PC-9 (cell line): ENCODE measurements around the gene DNAJC13. TPM values are rescaled to one million over a fixed set of nuclear protein-coding genes. Genes with fewer than 3 reads are reported as not detected.
A peak's percentile ranks its signal among the peaks of the same experiment; 100 is the strongest.
"Not testable (repeated sequence)": the region's sequence is repeated elsewhere in the genome, so short reads cannot be mapped to it uniquely, and the experiment has no call there.

Experiments used
- Bru-seq: library from RNA; stranded (reverse); fragments of 400-500 nt; gene quantifications from one replicate; lab custom pipeline; 2021; lab: Mats Ljungman, UMichigan
- BruChase-seq, 2 experiments: library from RNA; stranded (reverse); fragments of 400-500 nt; gene quantifications; one replicate each; lab custom pipeline; 2021; lab: Mats Ljungman, UMichigan
- BruUV-seq: library from RNA; stranded (reverse); fragments of 400-500 nt; replicated peaks from 2 replicates; lab custom pipeline; 2021; lab: Mats Ljungman, UMichigan
- CTCF ChIA-PET: fragments of 300-600 bp; sonication (Branson Sonifier 250); formaldehyde crosslinking; loops from one replicate; lab custom pipeline; 2022; ENCODE audit warnings: antibody characterized with exemption; lab: Charles Lee
- POLR2A ChIA-PET: fragments of 300-600 bp; sonication (Branson Sonifier 250); formaldehyde crosslinking; loops from one replicate; lab custom pipeline; 2022; ENCODE audit warnings: antibody characterized with exemption; ENCODE audit not compliant: unreplicated experiment; lab: Charles Lee
- DNase-seq, 2 experiments: peaks; one replicate each; pipeline versions ENCODE4 v3.0.0 to v3.0.0-alpha.2; 2015 to 2022; ENCODE audit warnings: mixed read lengths in 1 of 2
- H2AFZ ChIP-seq: fragments of 200-600 bp; sonication (generic); 2 replicates; pipeline ENCODE4 v1.8.1; 2017; ENCODE audit warnings: antibody characterized with exemption
- H3F3A ChIP-seq: fragments of 200-600 bp; sonication (generic); 2 replicates; pipeline ENCODE4 v1.8.1; 2017; ENCODE audit warnings: antibody characterized with exemption, mild to moderate bottlenecking, low read depth; ENCODE audit not compliant: insufficient read depth
- H3K27ac ChIP-seq: fragments of 200-600 bp; sonication (generic); 2 replicates; pipeline ENCODE4 v1.6.1; 2016; ENCODE audit warnings: mixed run types
- H3K27me3 ChIP-seq: fragments of 200-600 bp; sonication (generic); 2 replicates; pipeline ENCODE4 v1.6.1; 2016; ENCODE audit warnings: low read depth, mixed run types; ENCODE audit not compliant: insufficient read depth
- H3K36me3 ChIP-seq: fragments of 200-600 bp; sonication (generic); 2 replicates; pipeline ENCODE4 v1.6.1; 2016; ENCODE audit warnings: low read depth, mixed run types
- H3K4me1 ChIP-seq: fragments of 200-600 bp; sonication (generic); replicated peaks from 2 replicates; pipeline ENCODE4 v1.6.1; 2016; ENCODE audit warnings: mixed run types; ENCODE audit not compliant: insufficient read depth
- H3K4me2 ChIP-seq: fragments of 200-600 bp; sonication (generic); 2 replicates; pipeline ENCODE4 v1.6.1; 2017; ENCODE audit warnings: mixed run types
- H3K4me3 ChIP-seq: fragments of 200-600 bp; sonication (generic); 2 replicates; pipeline ENCODE4 v1.6.1; 2016; ENCODE audit warnings: mixed run types
- H3K79me2 ChIP-seq: fragments of 200-600 bp; sonication (generic); 2 replicates; pipeline ENCODE4 v1.6.1; 2017; ENCODE audit warnings: low read depth, mixed run types
- H3K9me2 ChIP-seq: fragments of 200-600 bp; sonication (generic); 2 replicates; pipeline ENCODE4 v1.8.1; 2017; ENCODE audit warnings: mild to moderate bottlenecking; ENCODE audit not compliant: insufficient read depth
- H3K9me3 ChIP-seq: fragments of 200-600 bp; sonication (generic); 2 replicates; pipeline ENCODE4 v1.8.1; 2016; ENCODE audit warnings: low read depth; ENCODE audit not compliant: insufficient read depth
- H4K20me1 ChIP-seq: fragments of 200-600 bp; sonication (generic); 2 replicates; pipeline ENCODE4 v1.8.1; 2017; ENCODE audit not compliant: insufficient read depth
- CTCF ChIP-seq: fragments of 200-600 bp; sonication (generic); conservative IDR thresholded peaks from 2 replicates; pipeline ENCODE4 v1.6.1; 2017; ENCODE audit warnings: mixed run types, antibody characterized with exemption, mild to moderate bottlenecking, moderate library complexity
- EZH2 ChIP-seq: fragments of 200-600 bp; sonication (generic); IDR thresholded peaks from 2 replicates; pipeline ENCODE4 v1.8.0; 2017; ENCODE audit warnings: antibody characterized with exemption, low read depth
- intact Hi-C: fragments of 100-400 bp; cut with micrococcal nuclease; formaldehyde crosslinking; loops from one replicate; pipeline ENCODE4 v1.10.0; 2022; ENCODE audit not compliant: unreplicated experiment
- long read RNA-seq: library from polyadenylated mRNA; stranded (forward); transcript quantifications from one replicate; pipeline ENCODE4 v2.0.0, GENCODE V29; 2022
- total RNA-seq: library from RNA; stranded (reverse); gene quantifications from 2 replicates; pipeline ENCODE4 v1.2.3, GENCODE V29; 2021

DNAJC13 gene
- total RNA-seq, result 44.6 and 56.6 TPM in 2 replicates
- percentile 88 among the genes with signal in this experiment for Bru-seq, nascent RNA
- BruChase-seq, experiment 1, labeled RNA remaining after a 2-hour chase, result percentile 90 among the genes with signal in this experiment
- percentile 85 among the genes with signal in this experiment for BruChase-seq, experiment 2, labeled RNA remaining after a 6-hour chase
- long read RNA-seq, full-length matches to known transcripts, result 3 of 10 reads
- long read RNA-seq, partial matches to known transcripts, result 5 of 10 reads
- long read RNA-seq, other reads (novel, unspliced or antisense), result 2 of 10 reads

GRCh38 chr3:132416807-132417694, at the start of gene DNAJC13:
Gene DNAJC13, plus strand, starts transcription at chr3:132417502. Its CDS starts 17,049 bp downstream, at chr3:132434551.
- Histone ChIP-seq H3K79me2 (peaks cover 42% of the 10 kb centered on the region), H4K20me1 (peaks cover 4% of the 10 kb centered on the region; the same call in 1 of the 2 replicates), H3K27ac (peak within 1 kb of the TSS; percentile 81), H3K9me2 (no peaks in the 10 kb centered on the region), H3K4me3 (peak within 1 kb of the TSS; percentile 89), H3K27me3 (no peaks in the 10 kb centered on the region), H3K9me3 (no peaks in the 10 kb centered on the region), H3F3A (peaks cover 9% of the 10 kb centered on the region), H3K4me2 (peak within 1 kb of the TSS; percentile 97), H3K36me3 (peaks cover 13% of the 10 kb centered on the region; the same call in 1 of the 2 replicates), H3K4me1 (peaks cover 22% of the 10 kb centered on the region), H2AFZ (peak within 1 kb of the TSS; percentile 97)
- ChIA-PET CTCF (interaction anchor here (0.7 kb wide), 1 partner anchor 159 kb away, joined by 9 read pairs; no protein-coding TSS in a partner anchor), POLR2A (interaction anchor here (0.5 to 1.1 kb wide), 6 partner anchors 16 to 819 kb away, joined by 4 to 20 read pairs (median 8); no protein-coding TSS in a partner anchor)
- intact Hi-C loops, result loop anchor here (5.0 kb wide), 2 partner anchors 70 to 280 kb away; no protein-coding TSS in a partner anchor
- TSS peak; percentile 85 for BruUV-seq
- DNase-seq, result peak; percentile 83 to 90
- TF ChIP-seq EZH2, result no peak
- no peak for TF ChIP-seq CTCF

- ChIA-PET POLR2A (no interaction called here), CTCF (no interaction called here)
- no TSS peak for BruUV-seq
- no peaks in the 10 kb centered on the region for H3K27me3 ChIP-seq
- no peak overlapping the region for H3K4me3 ChIP-seq
- H3K36me3 ChIP-seq, result no peaks in the 10 kb centered on the region
- DNase-seq, result no peak
- H3K4me2 ChIP-seq, result no peak overlapping the region
- no peak overlapping the region for H2AFZ ChIP-seq
- no peaks in the 10 kb centered on the region for H3K9me3 ChIP-seq
- no peaks in the 10 kb centered on the region for H3K4me1 ChIP-seq
- H3K79me2 ChIP-seq, result no peaks in the 10 kb centered on the region
- TF ChIP-seq CTCF (no peak), EZH2 (no peak)
- H4K20me1 ChIP-seq, result no peaks in the 10 kb centered on the region
- intact Hi-C loops, result no loop called here
- no peak overlapping the region for H3K27ac ChIP-seq
- H3F3A ChIP-seq, result no peaks in the 10 kb centered on the region
- H3K9me2 ChIP-seq, result no peaks in the 10 kb centered on the region
Observed at GRCh38 chr3:132368515-132368914, 48.8 kb upstream of the DNAJC13 start.

- no peak overlapping the region for H3K27ac ChIP-seq
- H3K27me3 ChIP-seq, result no peaks in the 10 kb centered on the region
- DNase-seq, result no peak
- no TSS peak for BruUV-seq
- no peaks in the 10 kb centered on the region for H3K4me1 ChIP-seq
- H4K20me1 ChIP-seq, result no peaks in the 10 kb centered on the region
- H3K4me2 ChIP-seq, result no peak overlapping the region
- H3F3A ChIP-seq, result no peaks in the 10 kb centered on the region
- no peaks in the 10 kb centered on the region for H3K36me3 ChIP-seq
- H3K79me2 ChIP-seq, result no peaks in the 10 kb centered on the region
- no peaks in the 10 kb centered on the region for H3K9me2 ChIP-seq
- H3K4me3 ChIP-seq, result no peak overlapping the region
- H3K9me3 ChIP-seq, result no peaks in the 10 kb centered on the region
- intact Hi-C loops, result no loop called here
- H2AFZ ChIP-seq, result no peak overlapping the region
- POLR2A ChIA-PET, result interaction anchor here (0.6 kb wide), 1 partner anchor 567 kb away, joined by 4 read pairs; no protein-coding TSS in a partner anchor
- TF ChIP-seq EZH2 (no peak), CTCF (no peak)
- CTCF ChIA-PET, result no interaction called here
Observed at GRCh38 chr3:132368962-132369361, 48.3 kb upstream of the DNAJC13 start.

GRCh38 chr3:132376945-132377354, 40.4 kb upstream of the DNAJC13 start:
- H3K36me3 ChIP-seq, H3F3A ChIP-seq, DNase-seq, CTCF ChIA-PET, H3K79me2 ChIP-seq, H3K27ac ChIP-seq, H3K9me2 ChIP-seq, H4K20me1 ChIP-seq, H2AFZ ChIP-seq, H3K9me3 ChIP-seq, BruUV-seq, H3K4me1 ChIP-seq, H3K27me3 ChIP-seq, H3K4me3 ChIP-seq, H3K4me2 ChIP-seq, intact Hi-C loops, POLR2A ChIA-PET: not testable (repeated sequence)
